Spleen (tissue), 7 donors: ENCODE data around the gene SPATA7.

Experiments used
- CTCF ChIP-seq, 11 experiments: fragments of 200-600 bp in 7 of 11; fragments of 450-650 bp in 4 of 11; sonication (generic) in 4 of 11; IDR thresholded peaks in 8 of 11; conservative IDR thresholded peaks in 3 of 11; 1 replicate in 7 of 11; 2 replicates in 4 of 11; pipeline versions ENCODE4 v1.4.0 to v1.8.0; 2016 to 2021; ENCODE audit warnings: antibody characterized with exemption in 11 of 11, inconsistent platforms in 4 of 11, mild to moderate bottlenecking in 1 of 11
- POLR2AphosphoS5 ChIP-seq, 3 donors: sonication (generic); formaldehyde crosslinking; IDR thresholded peaks; one replicate each; pipeline ENCODE4 v1.5.1; 2017; ENCODE audit warnings: antibody characterized with exemption in 3 of 3
- donor health status: DM: no; HTN: no; CAD: no; lungs with moderate emphysema.
- donor health status: DM: no; HTN: no; CAD: no.
- donor health status: DM: no; HTN: no; CAD: no.

- TF ChIP-seq CTCF (IDR thresholded peaks at IDR 0.05 in 8 of 11, conservative IDR thresholded peaks at IDR 0.05 in 3 of 11) (no peak), POLR2AphosphoS5 (IDR thresholded peaks at IDR 0.05) (no peak)
Observed at GRCh38 chr14:88340357-88340756, 45.1 kb upstream of the SPATA7 start.
